ENCODE data around the gene ZNF664. TPM values are rescaled to one million over a fixed set of nuclear protein-coding genes. Genes with fewer than 3 reads are reported as not detected.
A peak's percentile ranks its signal among the peaks of the same experiment; 100 is the strongest.

Gene ZNF664
- total and polyA plus RNA-seq, 12 donors, result 36.9 to 94.6 (median 76.9) TPM

DNA sequence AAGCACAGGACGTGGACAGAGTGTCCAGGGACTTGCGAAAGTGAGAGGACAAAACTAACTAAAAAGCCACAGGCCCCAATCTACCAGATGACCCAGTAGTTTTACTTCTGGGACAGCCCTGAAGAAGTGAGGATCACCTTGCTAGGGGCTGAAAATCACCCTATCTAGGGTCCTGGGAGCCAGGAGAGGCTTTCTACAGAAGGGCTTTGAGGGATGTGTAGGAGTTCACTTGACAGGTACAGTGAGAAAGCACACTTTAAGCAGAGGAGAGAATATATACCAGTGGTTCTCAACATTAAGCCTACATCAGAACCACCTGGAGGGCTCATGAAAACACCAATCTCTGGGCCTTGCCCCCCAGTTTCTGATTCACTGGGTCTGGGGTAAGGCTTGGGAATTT is 60.8 kb downstream of the ZNF664 start:
- no peaks in the 10 kb centered on the region for H3K27me3 ChIP-seq
- H3K4me3 ChIP-seq, result no peak overlapping the region
- 96 to 98% methylated on average over 2 of the region's 2 CpGs for WGBS, 2 donors
- DNase-seq (no peak), ATAC-seq (no peak)
- intact Hi-C loops (cut with DNase I), result loop anchor here in 7 of 10 donors (2.0 to 10.0 kb wide), 7 partner anchors 47 to 871 kb away; no protein-coding TSS in a partner anchor
- H3K36me3 ChIP-seq, result no peaks in the 10 kb centered on the region
- no peaks in the 10 kb centered on the region for H3K9me3 ChIP-seq
- no peak overlapping the region for H3K27ac ChIP-seq
- peaks cover 0 to 21% (median 13%) of the 10 kb centered on the region in 9 donors for H3K4me1 ChIP-seq
- TF ChIP-seq CTCF (IDR thresholded peaks at IDR 0.05), result no peak

- intact Hi-C loops (cut with DNase I), result loop anchor here in 6 of 10 donors (5.0 to 10.0 kb wide), 5 partner anchors 47 to 871 kb away; no protein-coding TSS in a partner anchor
- 87 to 88% methylated on average over 11 of the region's 11 CpGs for WGBS, 2 donors
- no peak for DNase-seq
Observed at GRCh38 chr12:124034297-124034696, 61.3 kb downstream of the ZNF664 start.

GRCh38 chr12:124035163-124035562 is 62.1 kb downstream of the ZNF664 start:
- no peak for DNase-seq
- peaks cover 0 to 22% (median 8%) of the 10 kb centered on the region in 9 donors for H3K4me1 ChIP-seq
- WGBS, 2 donors, result 83% methylated on average over 2 of the region's 2 CpGs
- no peak for ATAC-seq
- no peaks in the 10 kb centered on the region for H3K27me3 ChIP-seq
- H3K27ac ChIP-seq, result no peak overlapping the region
- TF ChIP-seq CTCF (IDR thresholded peaks at IDR 0.05), result no peak
- H3K9me3 ChIP-seq, result no peaks in the 10 kb centered on the region
- intact Hi-C loops (cut with DNase I), result loop anchor here (5.0 to 10.0 kb wide), 8 partner anchors 130 to 872 kb away; no protein-coding TSS in a partner anchor
- H3K4me3 ChIP-seq, result no peak overlapping the region
- H3K36me3 ChIP-seq, result no peaks in the 10 kb centered on the region

More at GRCh38 chr12:124034297-124034696, 61.3 kb downstream of the ZNF664 start:
- no peak for TF ChIP-seq CTCF (IDR thresholded peaks at IDR 0.05)
- Histone ChIP-seq H3K4me3 (no peak overlapping the region), H3K27ac (no peak overlapping the region), H3K4me1 (peaks cover 0 to 21% (median 13%) of the 10 kb centered on the region in 9 donors), H3K27me3 (no peaks in the 10 kb centered on the region), H3K36me3 (no peaks in the 10 kb centered on the region), H3K9me3 (no peaks in the 10 kb centered on the region)
- ATAC-seq, result no peak

- no peaks in the 10 kb centered on the region for H3K27me3 ChIP-seq
- DNase-seq (no peak), ATAC-seq (peak in 1 of 8 donors; percentile 19)
- no peak for TF ChIP-seq CTCF (IDR thresholded peaks at IDR 0.05)
- no peaks in the 10 kb centered on the region for H3K36me3 ChIP-seq
- 56 to 57% methylated on average over 7 of the region's 7 CpGs for WGBS, 2 donors
- H3K27ac ChIP-seq, result no peak overlapping the region
- intact Hi-C loops (cut with DNase I), result loop anchor here (1.0 to 10.0 kb wide), 11 partner anchors 131 to 871 kb away; no protein-coding TSS in a partner anchor
- peaks cover 0 to 19% (median 0%) of the 10 kb centered on the region in 9 donors for H3K4me1 ChIP-seq
- no peaks in the 10 kb centered on the region for H3K9me3 ChIP-seq
- no peak overlapping the region for H3K4me3 ChIP-seq
Observed at GRCh38 chr12:124036171-124036598, 63.2 kb downstream of the ZNF664 start.

Data from heart right ventricle (tissue), 16 donors.